HEK293 (cell line): ENCODE measurements around the gene PRSS16.
A peak's percentile ranks its signal among the peaks of the same experiment; 100 is the strongest.

Source experiments
- CTCF ChIA-PET: fragments of 350-600 bp; formaldehyde crosslinking; extraction: SDS; loops from one replicate; lab custom pipeline; 2021; ENCODE audit warnings: antibody characterized with exemption; lab: Yijun Ruan, JAX
- POLR2A ChIA-PET: fragments of 300-600 bp; formaldehyde crosslinking; extraction: SDS; loops from one replicate; lab custom pipeline; 2020; ENCODE audit warnings: antibody characterized with exemption, inconsistent platforms; lab: Yijun Ruan, JAX
- H3K27ac ChIP-seq: fragments of 200-500 bp; sonication (Bioruptor generic); 2 replicates; pipeline ENCODE4 v1.5.1; 2014; ENCODE audit warnings: low read depth, low read length, control low read depth, inconsistent platforms; ENCODE audit errors: extremely low read depth
- H3K36me3 ChIP-seq, 2 experiments: fragments of 200-500 bp in 1 of 2; sonication (Bioruptor generic) in 1 of 2; 1 replicate in 1 of 2; 2 replicates in 1 of 2; pipeline ENCODE4 v1.5.1; 2014 to 2017; ENCODE audit warnings: inconsistent platforms in 2 of 2, low read length in 2 of 2; ENCODE audit not compliant: control insufficient read depth in 2 of 2, insufficient read depth in 1 of 2
- H3K4me1 ChIP-seq: fragments of 200-500 bp; sonication (Bioruptor generic); 2 replicates; pipeline ENCODE4 v1.5.1; 2014; ENCODE audit warnings: mild to moderate bottlenecking, low read length, inconsistent platforms; ENCODE audit not compliant: control insufficient read depth, insufficient read depth
- H3K4me3 ChIP-seq: 2 replicates; pipeline ENCODE4 v1.5.1; 2011; ENCODE audit warnings: low read depth, mild to moderate bottlenecking, control low read depth, low read length, moderate library complexity
- H3K9me3 ChIP-seq: fragments of 200-500 bp; sonication (Bioruptor generic); 2 replicates; pipeline ENCODE4 v1.5.1; 2014; ENCODE audit warnings: low read depth, low read length, inconsistent platforms; ENCODE audit not compliant: control insufficient read depth, insufficient read depth
- GLI2 ChIP-seq: fragments of 450-650 bp; formaldehyde crosslinking; IDR thresholded peaks from 2 replicates; pipeline ENCODE4; 2017; ENCODE audit warnings: missing biosample characterization, missing genetic modification characterization, low read depth, borderline replicate concordance
- GLI4 ChIP-seq: fragments of 450-650 bp; formaldehyde crosslinking; IDR thresholded peaks from 2 replicates; pipeline ENCODE4 v1.5.1; 2016; ENCODE audit warnings: missing biosample characterization, missing genetic modification characterization
- KLF16 ChIP-seq: fragments of 450-650 bp; formaldehyde crosslinking; IDR thresholded peaks from 2 replicates; pipeline ENCODE4 v1.5.1; 2017; ENCODE audit warnings: missing biosample characterization, missing genetic modification characterization
- KLF17 ChIP-seq: fragments of 450-650 bp; formaldehyde crosslinking; IDR thresholded peaks from 2 replicates; pipeline ENCODE4 v1.5.1; 2016; ENCODE audit warnings: missing biosample characterization, missing genetic modification characterization
- MZF1 ChIP-seq: fragments of 450-650 bp; formaldehyde crosslinking; IDR thresholded peaks from 2 replicates; pipeline ENCODE4 v1.5.1; 2017; ENCODE audit warnings: missing biosample characterization, missing genetic modification characterization, borderline replicate concordance
- REPIN1 ChIP-seq: fragments of 450-650 bp; formaldehyde crosslinking; IDR thresholded peaks from 2 replicates; pipeline ENCODE4 v1.5.1; 2017; ENCODE audit warnings: missing biosample characterization, missing genetic modification characterization, low read depth
- SCRT2 ChIP-seq: fragments of 450-650 bp; formaldehyde crosslinking; IDR thresholded peaks from 2 replicates; pipeline ENCODE4 v1.5.1; 2016; ENCODE audit warnings: missing biosample characterization, missing genetic modification characterization
- TRIM28 ChIP-seq: IDR thresholded peaks from 2 replicates; pipeline ENCODE4 v1.6.1; 2011; ENCODE audit warnings: low read length, control low read depth, borderline replicate concordance
- ZEB2 ChIP-seq: fragments of 450-650 bp; formaldehyde crosslinking; IDR thresholded peaks from 2 replicates; pipeline ENCODE4 v1.5.1; 2016; ENCODE audit warnings: missing biosample characterization, missing genetic modification characterization
- ZFP41 ChIP-seq: fragments of 450-650 bp; formaldehyde crosslinking; IDR thresholded peaks from 2 replicates; pipeline ENCODE4 v1.5.1; 2016; ENCODE audit warnings: missing biosample characterization, missing genetic modification characterization, borderline replicate concordance
- ZNF146 ChIP-seq: fragments of 450-650 bp; formaldehyde crosslinking; IDR thresholded peaks from 2 replicates; pipeline ENCODE4 v1.5.1; 2016; ENCODE audit warnings: missing biosample characterization, missing genetic modification characterization
- ZNF174 ChIP-seq: fragments of 450-650 bp; formaldehyde crosslinking; IDR thresholded peaks from 2 replicates; pipeline ENCODE4 v1.5.0; 2017; ENCODE audit warnings: missing biosample characterization, mild to moderate bottlenecking, missing genetic modification characterization
- ZNF302 ChIP-seq: fragments of 450-650 bp; formaldehyde crosslinking; IDR thresholded peaks from 2 replicates; pipeline ENCODE4 v1.5.1; 2016; ENCODE audit warnings: missing biosample characterization, missing genetic modification characterization, low read depth
- ZNF362 ChIP-seq: fragments of 450-650 bp; formaldehyde crosslinking; IDR thresholded peaks from 2 replicates; pipeline ENCODE4 v1.5.1; 2016; ENCODE audit warnings: missing biosample characterization, missing genetic modification characterization
- ZNF514 ChIP-seq: fragments of 450-650 bp; formaldehyde crosslinking; IDR thresholded peaks from 2 replicates; pipeline ENCODE4 v1.5.1; 2016; ENCODE audit warnings: missing biosample characterization, missing genetic modification characterization
- ZNF521 ChIP-seq: fragments of 450-650 bp; formaldehyde crosslinking; IDR thresholded peaks from 2 replicates; pipeline ENCODE4 v1.5.1; 2017; ENCODE audit warnings: missing biosample characterization, mild to moderate bottlenecking, missing genetic modification characterization
- ZNF558 ChIP-seq: fragments of 450-650 bp; formaldehyde crosslinking; IDR thresholded peaks from 2 replicates; pipeline ENCODE4 v1.5.1; 2016; ENCODE audit warnings: missing biosample characterization, missing genetic modification characterization
- ZNF596 ChIP-seq: fragments of 450-650 bp; IDR thresholded peaks from 2 replicates; pipeline ENCODE4 v1.5.0; 2018; ENCODE audit warnings: missing biosample characterization, mild to moderate bottlenecking, missing genetic modification characterization, moderate library complexity
- ZNF623 ChIP-seq: fragments of 450-650 bp; formaldehyde crosslinking; IDR thresholded peaks from 2 replicates; pipeline ENCODE4 v1.5.1; 2016; ENCODE audit warnings: missing biosample characterization, missing genetic modification characterization
- ZNF629 ChIP-seq: fragments of 450-650 bp; formaldehyde crosslinking; IDR thresholded peaks from 2 replicates; pipeline ENCODE4 v1.5.1; 2017; ENCODE audit warnings: missing biosample characterization, missing genetic modification characterization
- ZNF707 ChIP-seq: fragments of 450-650 bp; formaldehyde crosslinking; IDR thresholded peaks from 2 replicates; pipeline ENCODE4 v1.5.1; 2016; ENCODE audit warnings: missing biosample characterization, missing genetic modification characterization
- ZNF843 ChIP-seq: fragments of 450-650 bp; formaldehyde crosslinking; IDR thresholded peaks from 2 replicates; pipeline ENCODE4 v1.5.1; 2016; ENCODE audit warnings: missing biosample characterization, missing genetic modification characterization
- ZXDB ChIP-seq: fragments of 450-650 bp; formaldehyde crosslinking; IDR thresholded peaks from 2 replicates; pipeline ENCODE4 v1.5.1; 2016; ENCODE audit warnings: missing biosample characterization, missing genetic modification characterization
- TF ChIP-seq, protein P1 (sequence below): fragments of 450-650 bp; formaldehyde crosslinking; IDR thresholded peaks from 2 replicates; pipeline ENCODE4 v1.5.1; 2016; ENCODE audit warnings: missing biosample characterization, missing genetic modification characterization
- TF ChIP-seq, protein P2 (sequence below): fragments of 450-650 bp; formaldehyde crosslinking; IDR thresholded peaks from 2 replicates; pipeline ENCODE4 v1.5.1; 2016; ENCODE audit warnings: missing biosample characterization, missing genetic modification characterization
- TF ChIP-seq, protein P3 (sequence below): fragments of 450-650 bp; IDR thresholded peaks from 2 replicates; pipeline ENCODE4 v1.5.1; 2018; ENCODE audit warnings: missing biosample characterization, mild to moderate bottlenecking, missing genetic modification characterization

PRSS16 gene

DNA sequence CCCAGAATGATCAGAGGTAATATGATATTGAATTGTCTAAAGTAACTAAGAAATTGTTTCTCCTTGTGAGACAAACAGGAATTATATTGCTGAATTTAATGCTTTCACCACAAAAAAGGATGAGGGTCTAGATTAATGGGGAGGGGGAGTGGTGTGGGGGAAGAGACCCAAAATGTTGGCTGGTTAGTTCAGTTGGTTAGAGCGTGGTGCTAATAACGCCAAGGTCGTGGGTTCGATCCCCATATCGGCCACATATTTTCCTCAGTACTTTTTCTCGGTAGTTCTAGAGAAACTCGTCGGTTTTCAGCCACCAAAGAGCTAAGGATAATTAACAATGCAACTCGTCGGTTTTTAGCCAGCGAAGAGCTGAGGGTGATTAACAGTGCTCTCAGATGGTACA, 26.3 kb downstream of the PRSS16 start (continued):
- TF ChIP-seq ZNF707 (tag by site-specific recombination) (no peak), TRIM28 (no peak), ZNF521 (tag by site-specific recombination) (no peak), KLF16 (tag by site-specific recombination) (no peak), ZFP41 (no peak), ZNF146 (tag by site-specific recombination) (no peak), ZNF623 (no peak), ZNF843 (tag by site-specific recombination) (no peak)
- TF ChIP-seq, protein P1, sequence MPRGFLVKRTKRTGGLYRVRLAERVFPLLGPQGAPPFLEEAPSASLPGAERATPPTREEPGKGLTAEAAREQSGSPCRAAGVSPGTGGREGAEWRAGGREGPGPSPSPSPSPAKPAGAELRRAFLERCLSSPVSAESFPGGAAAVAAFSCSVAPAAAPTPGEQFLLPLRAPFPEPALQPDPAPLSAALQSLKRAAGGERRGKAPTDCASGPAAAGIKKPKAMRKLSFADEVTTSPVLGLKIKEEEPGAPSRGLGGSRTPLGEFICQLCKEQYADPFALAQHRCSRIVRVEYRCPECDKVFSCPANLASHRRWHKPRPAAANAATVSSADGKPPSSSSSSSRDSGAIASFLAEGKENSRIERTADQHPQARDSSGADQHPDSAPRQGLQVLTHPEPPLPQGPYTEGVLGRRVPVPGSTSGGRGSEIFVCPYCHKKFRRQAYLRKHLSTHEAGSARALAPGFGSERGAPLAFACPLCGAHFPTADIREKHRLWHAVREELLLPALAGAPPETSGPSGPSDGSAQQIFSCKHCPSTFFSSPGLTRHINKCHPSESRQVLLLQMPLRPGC (tag by site-specific recombination): no peak

DNA sequence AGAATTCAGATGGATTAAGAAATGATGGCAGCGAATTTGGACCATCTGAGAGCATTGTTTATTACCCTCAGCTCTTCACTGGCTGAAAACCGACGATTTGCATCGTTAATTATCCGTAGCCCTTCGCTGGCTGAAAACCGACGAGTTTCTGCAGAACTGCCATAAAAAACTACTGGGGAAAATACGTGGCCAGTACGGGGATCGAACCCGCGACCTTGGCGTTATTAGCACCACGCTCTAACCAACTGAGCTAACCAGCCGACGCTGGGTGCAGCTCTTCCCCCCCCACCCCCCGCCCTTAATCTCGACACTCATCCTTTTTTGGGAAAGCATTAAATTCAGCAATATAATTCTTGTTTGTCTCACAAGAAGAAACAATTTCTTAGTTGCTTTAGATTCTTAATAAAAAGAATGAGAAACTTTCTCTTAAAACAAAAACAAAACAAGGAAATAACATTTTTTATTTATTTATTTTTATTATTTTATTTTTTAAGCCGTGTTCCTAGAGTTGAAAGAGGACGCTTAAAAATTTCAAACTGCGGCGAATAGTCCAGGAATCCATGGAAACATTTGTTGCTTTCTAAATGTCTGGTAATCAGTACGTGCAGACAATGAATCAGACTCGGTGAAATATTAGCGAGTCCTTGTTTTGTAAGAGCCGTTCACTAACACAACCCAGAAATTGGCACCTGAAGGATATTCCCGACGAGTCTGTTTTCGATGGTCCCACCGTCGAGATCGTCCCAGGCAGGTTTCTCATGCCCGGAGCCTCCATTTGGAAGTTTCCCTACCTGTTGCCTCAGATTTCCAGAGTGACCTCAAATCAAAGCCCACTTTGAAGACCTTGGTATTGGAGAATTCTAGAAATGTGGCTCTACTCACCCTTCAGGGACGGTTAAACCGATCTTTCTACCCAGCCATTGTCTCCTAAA, 27.8 kb downstream of the PRSS16 start:
- Histone ChIP-seq H3K4me3 (peak overlapping the region; percentile 40), H3K4me1 (no peaks in the 10 kb centered on the region), H3K9me3 (no peaks in the 10 kb centered on the region), H3K27ac (no peak overlapping the region), H3K36me3 (no peaks in the 10 kb centered on the region)
- ChIA-PET POLR2A (interaction anchor here (0.6 to 1.2 kb wide), 3 partner anchors 21 to 44 kb away, joined by 3 read pairs; no protein-coding TSS in a partner anchor), CTCF (interaction anchor here (0.7 to 4.0 kb wide), 3 partner anchors 11 to 41 kb away, joined by 3 to 15 read pairs (median 5); no protein-coding TSS in a partner anchor)
- TF ChIP-seq ZNF629 (tag by site-specific recombination): no peak
- TF ChIP-seq ZNF558: no peak
- TF ChIP-seq ZNF596 (tag by site-specific recombination): no peak
- no peak for TF ChIP-seq REPIN1 (tag by site-specific recombination)
- peak; percentile 76; the same call in 1 of the 2 replicates for TF ChIP-seq ZNF362 (tag by site-specific recombination)
- TF ChIP-seq, protein P2, sequence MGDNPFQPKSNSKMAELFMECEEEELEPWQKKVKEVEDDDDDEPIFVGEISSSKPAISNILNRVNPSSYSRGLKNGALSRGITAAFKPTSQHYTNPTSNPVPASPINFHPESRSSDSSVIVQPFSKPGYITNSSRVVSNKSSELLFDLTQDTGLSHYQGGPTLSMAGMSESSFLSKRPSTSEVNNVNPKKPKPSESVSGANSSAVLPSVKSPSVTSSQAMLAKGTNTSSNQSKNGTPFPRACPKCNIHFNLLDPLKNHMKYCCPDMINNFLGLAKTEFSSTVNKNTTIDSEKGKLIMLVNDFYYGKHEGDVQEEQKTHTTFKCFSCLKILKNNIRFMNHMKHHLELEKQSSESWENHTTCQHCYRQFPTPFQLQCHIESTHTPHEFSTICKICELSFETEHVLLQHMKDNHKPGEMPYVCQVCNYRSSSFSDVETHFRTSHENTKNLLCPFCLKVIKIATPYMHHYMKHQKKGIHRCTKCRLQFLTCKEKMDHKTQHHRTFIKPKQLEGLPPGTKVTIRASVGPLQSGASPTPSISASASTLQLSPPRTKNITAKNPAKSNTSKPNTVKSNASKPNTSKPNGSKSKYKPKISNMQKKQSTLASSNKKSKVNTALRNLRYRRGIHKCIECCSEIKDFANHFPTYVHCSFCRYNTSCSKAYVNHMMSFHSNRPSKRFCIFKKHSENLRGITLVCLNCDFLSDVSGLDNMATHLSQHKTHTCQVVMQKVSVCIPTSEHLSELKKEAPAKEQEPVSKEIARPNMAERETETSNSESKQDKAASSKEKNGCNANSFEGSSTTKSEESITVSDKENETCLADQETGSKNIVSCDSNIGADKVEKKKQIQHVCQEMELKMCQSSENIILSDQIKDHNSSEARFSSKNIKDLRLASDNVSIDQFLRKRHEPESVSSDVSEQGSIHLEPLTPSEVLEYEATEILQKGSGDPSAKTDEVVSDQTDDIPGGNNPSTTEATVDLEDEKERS (tag by site-specific recombination): no peak
- TF ChIP-seq MZF1: no peak
- TF ChIP-seq ZXDB: no peak
- no peak; the same call in 1 of the 2 replicates for TF ChIP-seq GLI4
- TF ChIP-seq, protein P1 (tag by site-specific recombination): no peak
- TF ChIP-seq SCRT2 (tag by site-specific recombination): peak; percentile 93
- no peak for TF ChIP-seq ZNF302
- TF ChIP-seq GLI2 (tag by site-specific recombination): no peak
- 0 out of 2 replicates have a peak, but pooled peaks have one; percentile 31 for TF ChIP-seq ZEB2 (tag by site-specific recombination)
- TF ChIP-seq ZNF514 (tag by site-specific recombination): no peak
- TF ChIP-seq ZNF174 (tag by site-specific recombination): no peak
- TF ChIP-seq, protein P3, sequence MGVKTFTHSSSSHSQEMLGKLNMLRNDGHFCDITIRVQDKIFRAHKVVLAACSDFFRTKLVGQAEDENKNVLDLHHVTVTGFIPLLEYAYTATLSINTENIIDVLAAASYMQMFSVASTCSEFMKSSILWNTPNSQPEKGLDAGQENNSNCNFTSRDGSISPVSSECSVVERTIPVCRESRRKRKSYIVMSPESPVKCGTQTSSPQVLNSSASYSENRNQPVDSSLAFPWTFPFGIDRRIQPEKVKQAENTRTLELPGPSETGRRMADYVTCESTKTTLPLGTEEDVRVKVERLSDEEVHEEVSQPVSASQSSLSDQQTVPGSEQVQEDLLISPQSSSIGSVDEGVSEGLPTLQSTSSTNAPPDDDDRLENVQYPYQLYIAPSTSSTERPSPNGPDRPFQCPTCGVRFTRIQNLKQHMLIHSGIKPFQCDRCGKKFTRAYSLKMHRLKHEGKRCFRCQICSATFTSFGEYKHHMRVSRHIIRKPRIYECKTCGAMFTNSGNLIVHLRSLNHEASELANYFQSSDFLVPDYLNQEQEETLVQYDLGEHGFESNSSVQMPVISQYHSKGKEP (tag by site-specific recombination): peak; percentile 44
- TF ChIP-seq KLF17 (tag by site-specific recombination): peak; percentile 44; the same call in 1 of the 2 replicates
